HCT116 (cell line): ENCODE measurements around the gene RBCK1.

Source experiments
- FOSL1 ChIP-seq: IDR thresholded peaks from 2 replicates; pipeline ENCODE4 v1.6.1; 2012; ENCODE audit warnings: low read depth
- ZBTB33 ChIP-seq: IDR thresholded peaks from 2 replicates; pipeline ENCODE4 v1.6.1; 2011; ENCODE audit warnings: mild to moderate bottlenecking, low read length, moderate library complexity; ENCODE audit not compliant: insufficient replicate concordance; ENCODE audit errors: extremely low read depth
- TF ChIP-seq, protein P1 (sequence below), 3 experiments: fragments of 200-600 bp in 1 of 3; sonication (generic) in 1 of 3; IDR thresholded peaks in 2 of 3; conservative IDR thresholded peaks in 1 of 3; 2 replicates each; pipeline ENCODE4 v1.5.1; 2012 to 2017; ENCODE audit warnings: low read depth in 2 of 3, low read length in 2 of 3, antibody characterized with exemption in 1 of 3, borderline replicate concordance in 1 of 3, control low read depth in 1 of 3, mild to moderate bottlenecking in 1 of 3, mixed read lengths in 1 of 3, mixed run types in 1 of 3, moderate library complexity in 1 of 3; ENCODE audit not compliant: insufficient read depth in 1 of 3
- TF ChIP-seq, protein P2 (sequence below): IDR thresholded peaks from 2 replicates; pipeline ENCODE4 v1.6.1; 2012

- TF ChIP-seq ZBTB33 = no peak
- TF ChIP-seq, protein P1, sequence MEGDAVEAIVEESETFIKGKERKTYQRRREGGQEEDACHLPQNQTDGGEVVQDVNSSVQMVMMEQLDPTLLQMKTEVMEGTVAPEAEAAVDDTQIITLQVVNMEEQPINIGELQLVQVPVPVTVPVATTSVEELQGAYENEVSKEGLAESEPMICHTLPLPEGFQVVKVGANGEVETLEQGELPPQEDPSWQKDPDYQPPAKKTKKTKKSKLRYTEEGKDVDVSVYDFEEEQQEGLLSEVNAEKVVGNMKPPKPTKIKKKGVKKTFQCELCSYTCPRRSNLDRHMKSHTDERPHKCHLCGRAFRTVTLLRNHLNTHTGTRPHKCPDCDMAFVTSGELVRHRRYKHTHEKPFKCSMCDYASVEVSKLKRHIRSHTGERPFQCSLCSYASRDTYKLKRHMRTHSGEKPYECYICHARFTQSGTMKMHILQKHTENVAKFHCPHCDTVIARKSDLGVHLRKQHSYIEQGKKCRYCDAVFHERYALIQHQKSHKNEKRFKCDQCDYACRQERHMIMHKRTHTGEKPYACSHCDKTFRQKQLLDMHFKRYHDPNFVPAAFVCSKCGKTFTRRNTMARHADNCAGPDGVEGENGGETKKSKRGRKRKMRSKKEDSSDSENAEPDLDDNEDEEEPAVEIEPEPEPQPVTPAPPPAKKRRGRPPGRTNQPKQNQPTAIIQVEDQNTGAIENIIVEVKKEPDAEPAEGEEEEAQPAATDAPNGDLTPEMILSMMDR (IDR thresholded peaks at IDR 0.05 in 2 of 3, conservative IDR thresholded peaks at IDR 0.05 in 1 of 3; ENCODE audit: borderline replicate concordance in 1 of 3, insufficient read depth in 1 of 3, low read depth in 2 of 3, low read length in 2 of 3) = no peak
- TF ChIP-seq FOSL1 = no peak
- TF ChIP-seq, protein P2, sequence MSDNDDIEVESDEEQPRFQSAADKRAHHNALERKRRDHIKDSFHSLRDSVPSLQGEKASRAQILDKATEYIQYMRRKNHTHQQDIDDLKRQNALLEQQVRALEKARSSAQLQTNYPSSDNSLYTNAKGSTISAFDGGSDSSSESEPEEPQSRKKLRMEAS = no peak
These were observed 12.8 kb downstream of the RBCK1 start for GRCh38 chr20:420721-421574.
